ENCODE measurements around the gene P2RX4. TPM values are rescaled to one million over a fixed set of nuclear protein-coding genes. Genes with fewer than 3 reads are reported as not detected.

Gene P2RX4
- total and polyA plus RNA-seq, 11 donors = 3.2 to 27.4 (median 5.3) TPM

GRCh38 chr12:121165316-121165715 lies 44.6 kb upstream of the P2RX4 start:
- peaks cover 0 to 55% (median 0%) of the 10 kb centered on the region in 9 donors for H3K36me3 ChIP-seq
- no peaks in the 10 kb centered on the region for H3K27me3 ChIP-seq
- TF ChIP-seq CTCF (IDR thresholded peaks at IDR 0.05) (no peak), POLR2A (IDR thresholded peaks at IDR 0.05) (no peak)
- ATAC-seq = no peak
- WGBS, 4 donors = 78 to 86% (median 84%) methylated on average over 9 of the region's 9 CpGs
- DNase-seq = no peak
- no peak overlapping the region for H3K27ac ChIP-seq
- intact Hi-C loops (cut with DNase I) = no loop called here
- H3K9me3 ChIP-seq = no peaks in the 10 kb centered on the region
- H3K4me1 ChIP-seq = no peaks in the 10 kb centered on the region
- no peak overlapping the region for H3K4me3 ChIP-seq

DNA sequence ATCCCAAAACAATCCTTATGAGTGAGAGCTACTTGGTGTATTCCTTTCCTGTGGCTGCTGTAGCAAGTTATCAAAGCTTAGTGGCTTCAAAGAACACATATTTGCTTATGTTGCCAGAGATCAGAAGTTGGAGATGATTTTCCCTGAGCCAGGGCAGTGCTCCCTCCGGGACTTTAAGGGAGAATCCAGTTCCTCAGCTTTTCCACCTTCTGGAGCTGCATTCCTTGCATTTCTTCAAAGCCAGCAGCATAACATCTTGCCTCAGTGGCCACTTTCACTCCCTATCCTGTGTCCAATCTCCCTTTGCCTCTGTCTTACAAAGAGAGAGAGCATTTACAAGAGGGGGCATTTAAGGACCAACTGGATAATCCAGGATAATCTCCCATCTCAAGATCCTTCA lies 43.6 kb upstream of the P2RX4 start:
- intact Hi-C loops (cut with DNase I) = no loop called here
- Histone ChIP-seq H3K4me1 (no peaks in the 10 kb centered on the region), H3K4me3 (no peak overlapping the region), H3K9me3 (no peaks in the 10 kb centered on the region), H3K27me3 (no peaks in the 10 kb centered on the region), H3K27ac (no peak overlapping the region), H3K36me3 (peaks cover 0 to 52% (median 0%) of the 10 kb centered on the region in 9 donors)
- no peak for ATAC-seq
- TF ChIP-seq CTCF (IDR thresholded peaks at IDR 0.05) (no peak), POLR2A (IDR thresholded peaks at IDR 0.05) (no peak)
- DNase-seq = no peak
- WGBS, 4 donors = 57 to 100% (median 90%) methylated on average over 1 of the region's 1 CpG

GRCh38 chr12:121167232-121167820 lies 42.6 kb upstream of the P2RX4 start:
- Histone ChIP-seq H3K4me3 (no peak overlapping the region), H3K27ac (no peak overlapping the region), H3K36me3 (peaks cover 0 to 47% (median 0%) of the 10 kb centered on the region in 9 donors), H3K9me3 (no peaks in the 10 kb centered on the region), H3K4me1 (no peaks in the 10 kb centered on the region), H3K27me3 (no peaks in the 10 kb centered on the region)
- intact Hi-C loops (cut with DNase I) = no loop called here
- 74 to 83% (median 76%) methylated on average over 14 of the region's 14 CpGs for WGBS, 4 donors
- TF ChIP-seq POLR2A (IDR thresholded peaks at IDR 0.05) = no peak
- TF ChIP-seq CTCF (IDR thresholded peaks at IDR 0.05) = no peak
- DNase-seq (no peak), ATAC-seq (peak in 1 of 4 donors; percentile 50)

GRCh38 chr12:121167951-121168350 lies 42.0 kb upstream of the P2RX4 start:
- Histone ChIP-seq H3K4me3 (no peak overlapping the region), H3K9me3 (no peaks in the 10 kb centered on the region), H3K27me3 (no peaks in the 10 kb centered on the region), H3K4me1 (no peaks in the 10 kb centered on the region), H3K27ac (no peak overlapping the region), H3K36me3 (peaks cover 0 to 41% (median 0%) of the 10 kb centered on the region in 9 donors)
- ATAC-seq (no peak), DNase-seq (no peak)
- 75 to 98% (median 85%) methylated on average over 3 of the region's 3 CpGs for WGBS, 4 donors
- intact Hi-C loops (cut with DNase I) = no loop called here
- TF ChIP-seq POLR2A (IDR thresholded peaks at IDR 0.05) (no peak), CTCF (IDR thresholded peaks at IDR 0.05) (no peak)

All from heart left ventricle (tissue), 16 donors.